IMR-90 (cell line): ENCODE results near the gene C2orf80. TPM values are rescaled to one million over a fixed set of nuclear protein-coding genes. Genes with fewer than 3 reads are reported as not detected.
"Not testable (repeated sequence)": the region's sequence is repeated elsewhere in the genome, so short reads cannot be mapped to it uniquely, and the experiment has no call there.

ENCODE experiments used
- ATAC-seq: fragments of 200-7000 bp; cut with Tn5 transposase; 2 replicates; pipeline ENCODE4 v1.9.1; 2020; ENCODE audit warnings: low read depth, mild to moderate bottlenecking, moderate library complexity
- BruUV-seq: library from RNA; stranded (reverse); fragments of 400-500 nt; replicated peaks from 2 replicates; lab custom pipeline; 2021; lab: Mats Ljungman, UMichigan
- CTCF ChIA-PET: fragments of 300-600 bp; formaldehyde crosslinking; extraction: SDS; loops from one replicate; lab custom pipeline; 2021; ENCODE audit warnings: antibody characterized with exemption; lab: Yijun Ruan, JAX
- POLR2A ChIA-PET: fragments of 300-600 bp; sonication (Branson Sonifier 250); formaldehyde crosslinking; loops from one replicate; lab custom pipeline; 2022; ENCODE audit warnings: antibody characterized with exemption; ENCODE audit not compliant: unreplicated experiment; lab: Charles Lee
- DNase-seq: peaks from one replicate; pipeline ENCODE4 v3.0.0; 2013
- H2AFZ ChIP-seq: replicated peaks from 2 replicates; pipeline ENCODE3; 2013; ENCODE audit warnings: low read length, mild to moderate bottlenecking; ENCODE audit not compliant: poor library complexity
- H2AK5ac ChIP-seq: 2 replicates; pipeline ENCODE4 v1.6.1; 2013; ENCODE audit warnings: low read depth, low read length, inconsistent platforms
- H2AK9ac ChIP-seq: replicated peaks from 2 replicates; pipeline ENCODE3; 2013; ENCODE audit warnings: mild to moderate bottlenecking, low read depth, low read length, moderate library complexity; ENCODE audit not compliant: poor library complexity
- H2BK120ac ChIP-seq: 2 replicates; pipeline ENCODE4 v1.6.1; 2013; ENCODE audit warnings: low read depth, low read length, inconsistent platforms
- H2BK15ac ChIP-seq: 3 replicates; pipeline ENCODE4 v1.6.1; 2013; ENCODE audit warnings: low read depth, low read length, inconsistent platforms
- H2BK20ac ChIP-seq: 2 replicates; pipeline ENCODE4 v1.6.1; 2013; ENCODE audit warnings: low read depth, mild to moderate bottlenecking, inconsistent platforms, low read length, moderate library complexity
- H2BK5ac ChIP-seq: 2 replicates; pipeline ENCODE4 v1.6.1; 2013; ENCODE audit warnings: mild to moderate bottlenecking, low read depth, low read length, inconsistent platforms; ENCODE audit not compliant: poor library complexity, severe bottlenecking
- H3K14ac ChIP-seq: replicated peaks from 2 replicates; pipeline ENCODE4 v1.6.1; 2013; ENCODE audit warnings: low read depth, low read length, inconsistent platforms
- H3K18ac ChIP-seq: 2 replicates; pipeline ENCODE4 v1.6.1; 2013; ENCODE audit warnings: low read depth, low read length, control low read depth
- H3K23ac ChIP-seq: 2 replicates; pipeline ENCODE4 v1.6.1; 2013; ENCODE audit warnings: low read depth, low read length, inconsistent platforms
- H3K27ac ChIP-seq: 2 replicates; pipeline ENCODE4 v1.5.1; 2013; ENCODE audit warnings: mild to moderate bottlenecking, control low read depth, low read length; ENCODE audit not compliant: insufficient read depth
- H3K27me3 ChIP-seq: 2 replicates; pipeline ENCODE4 v1.6.1; 2013; ENCODE audit warnings: low read length; ENCODE audit not compliant: control insufficient read depth, insufficient read depth
- H3K36me3 ChIP-seq: 2 replicates; pipeline ENCODE4 v1.6.1; 2013; ENCODE audit warnings: low read length, mixed read lengths; ENCODE audit not compliant: control insufficient read depth, insufficient read depth
- H3K4ac ChIP-seq: 2 replicates; pipeline ENCODE4 v1.6.1; 2013; ENCODE audit warnings: low read depth, low read length, inconsistent platforms
- H3K4me1 ChIP-seq: 2 replicates; pipeline ENCODE4 v1.6.1; 2013; ENCODE audit warnings: low read length, mixed read lengths; ENCODE audit not compliant: control insufficient read depth, insufficient read depth
- H3K4me2 ChIP-seq: 2 replicates; pipeline ENCODE4 v1.6.1; 2013; ENCODE audit warnings: low read depth, mild to moderate bottlenecking, control low read depth, low read length, moderate library complexity
- H3K4me3 ChIP-seq: 2 replicates; pipeline ENCODE4 v1.5.1; 2013; ENCODE audit warnings: low read depth, mild to moderate bottlenecking, control low read depth, low read length, moderate library complexity; ENCODE audit not compliant: insufficient read depth
- H3K56ac ChIP-seq: 2 replicates; pipeline ENCODE4 v1.6.1; 2013; ENCODE audit warnings: low read length, inconsistent platforms; ENCODE audit not compliant: insufficient read depth; ENCODE audit errors: extremely low read depth
- H3K79me1 ChIP-seq, 2 experiments: 2 replicates each; pipeline ENCODE4 v1.6.1; 2013; ENCODE audit warnings: low read length in 2 of 2, inconsistent platforms in 1 of 2, low read depth in 1 of 2
- H3K9ac ChIP-seq: 2 replicates; pipeline ENCODE4 v1.6.1; 2013; ENCODE audit warnings: low read depth, low read length, control low read depth
- H3K9me1 ChIP-seq: 2 replicates; pipeline ENCODE4 v1.6.1; 2013; ENCODE audit warnings: low read length, inconsistent platforms; ENCODE audit not compliant: insufficient read depth
- H3K9me3 ChIP-seq: 2 replicates; pipeline ENCODE4 v1.6.1; 2013; ENCODE audit warnings: low read length; ENCODE audit not compliant: control insufficient read depth, insufficient read depth
- H4K20me1 ChIP-seq: 2 replicates; pipeline ENCODE4 v1.6.1; 2013; ENCODE audit warnings: low read length, inconsistent platforms; ENCODE audit not compliant: insufficient read depth
- H4K5ac ChIP-seq: 2 replicates; pipeline ENCODE4 v1.6.1; 2013; ENCODE audit warnings: mild to moderate bottlenecking, low read depth, low read length, control low read depth
- H4K8ac ChIP-seq, 2 experiments: 2 replicates each; pipeline ENCODE4 v1.6.1; 2013; ENCODE audit warnings: low read depth in 2 of 2, low read length in 2 of 2, control low read depth in 1 of 2, inconsistent platforms in 1 of 2
- H4K91ac ChIP-seq: 2 replicates; pipeline ENCODE4 v1.6.1; 2013; ENCODE audit warnings: low read depth, low read length, inconsistent platforms; ENCODE audit not compliant: insufficient read depth
- CEBPB ChIP-seq: IDR thresholded peaks from 2 replicates; pipeline ENCODE4 v1.6.1; 2012; ENCODE audit warnings: low read depth, low read length, improper control_type of control experiment
- CHD1 ChIP-seq: IDR thresholded peaks from 2 replicates; pipeline ENCODE4 v1.6.1; 2012; ENCODE audit warnings: low read depth, low read length, improper control_type of control experiment
- MXI1 ChIP-seq: IDR thresholded peaks from 2 replicates; pipeline ENCODE4 v1.6.1; 2012; ENCODE audit warnings: low read depth, mild to moderate bottlenecking, low read length, moderate library complexity, borderline replicate concordance
- POLR2A ChIP-seq: IDR thresholded peaks from 2 replicates; pipeline ENCODE4 v1.6.1; 2012; ENCODE audit warnings: mild to moderate bottlenecking, low read depth, low read length
- RAD21 ChIP-seq: IDR thresholded peaks from 2 replicates; pipeline ENCODE4 v1.6.1; 2012; ENCODE audit warnings: low read length, improper control_type of control experiment
- RFX5 ChIP-seq: IDR thresholded peaks from 2 replicates; pipeline ENCODE4 v1.8.0; 2012; ENCODE audit warnings: low read depth, mild to moderate bottlenecking, low read length, moderate library complexity
- USF2 ChIP-seq: fragments of 150-350 bp; IDR thresholded peaks from 2 replicates; pipeline ENCODE4 v1.6.1; 2017; ENCODE audit warnings: mild to moderate bottlenecking, antibody characterized with exemption, low read length, low read depth
- WGBS, 2 experiments: methylation state at CpG; one replicate each; pipeline versions ENCODE4 v1.1.5 to v1.1.7; 2013; ENCODE audit warnings: missing lambda C conversion rate in 2 of 2; ENCODE audit not compliant: insufficient read length in 1 of 2; ENCODE audit errors: extremely low coverage in 2 of 2; 5-methylcytosine and 5-hydroxymethylcytosine counted together
- dilution Hi-C: fragments of 300-500 bp; cut with HindIII; formaldehyde crosslinking; loops from one replicate; pipeline ENCODE4 v1.14.3; 2018; ENCODE audit warnings: low sequenced_read_pairs; ENCODE audit not compliant: unreplicated experiment
- in situ Hi-C: fragments of 300-500 bp; cut with MboI; formaldehyde crosslinking; loops from 3 replicates; pipeline ENCODE4 v1.14.3; 2019; ENCODE audit warnings: low sequenced_read_pairs, inconsistent platforms, mixed read lengths
- intact Hi-C: fragments of 100-400 bp; cut with micrococcal nuclease; formaldehyde crosslinking; loops from 2 replicates; pipeline ENCODE4 v1.10.0; 2022
- polyA plus RNA-seq, 3 experiments: library from polyadenylated mRNA; depleted of rRNA; stranded (reverse); fragments of >200 nt; gene quantifications; 2 replicates each; pipeline ENCODE4 v1.2.3, GENCODE V29; 2012; ENCODE audit warnings: low replicate concordance in 1 of 3
- total RNA-seq: library from RNA; depleted of rRNA; stranded (reverse); fragments of >200 nt; gene quantifications from 2 replicates; pipeline ENCODE4 v1.2.3, GENCODE V29; 2012

C2orf80 gene
- total and polyA plus RNA-seq, 2 of the 4 experiments (the other 2 are of a cell fraction): not detected

DNA sequence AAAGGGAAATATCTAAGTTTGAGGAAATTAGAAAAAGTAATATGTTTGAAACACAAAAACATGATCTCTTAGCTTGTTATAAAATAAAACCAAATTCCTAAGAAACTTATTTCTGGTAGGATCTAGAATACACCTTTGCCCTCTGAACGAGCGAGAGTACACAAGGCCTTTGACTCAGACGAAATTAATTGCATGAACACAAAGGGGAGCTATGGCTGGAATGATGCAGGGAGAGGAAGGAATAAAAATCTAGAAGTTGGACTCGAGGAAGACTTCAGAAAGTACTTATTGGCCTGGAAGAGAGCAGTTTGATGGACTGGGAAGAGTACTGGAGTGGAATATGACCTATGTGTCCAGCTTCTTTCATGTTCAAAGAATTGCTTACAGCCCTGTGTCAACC is 64.6 kb downstream of the C2orf80 start:
- Histone ChIP-seq H4K20me1 (no peaks in the 10 kb centered on the region), H2AK5ac (no peak overlapping the region), H3K56ac (no peak overlapping the region), H4K91ac (no peak overlapping the region), H3K36me3 (no peaks in the 10 kb centered on the region), H3K27me3 (peaks cover 16% of the 10 kb centered on the region), H3K4me2 (no peak overlapping the region), H3K14ac (no peak overlapping the region), H3K18ac (no peak overlapping the region), H3K9me3 (no peaks in the 10 kb centered on the region), H2AFZ (no peak overlapping the region), H2BK5ac (no peak overlapping the region), H3K4ac (no peak overlapping the region), H4K5ac (no peak overlapping the region), H3K4me1 (no peaks in the 10 kb centered on the region), H3K23ac (no peak overlapping the region), H2BK15ac (no peak overlapping the region), H4K8ac (no peak overlapping the region), H2BK120ac (no peak overlapping the region), H3K79me1 (no peaks in the 10 kb centered on the region), H2AK9ac (no peak overlapping the region), H3K9me1 (no peaks in the 10 kb centered on the region), H3K9ac (no peak overlapping the region), H3K4me3 (no peak overlapping the region), H2BK20ac (no peak overlapping the region), H3K27ac (no peak overlapping the region)
- ChIA-PET POLR2A (interaction anchor here (0.7 kb wide), 1 partner anchor 56 kb away, joined by 4 read pairs; no protein-coding TSS in a partner anchor), CTCF (interaction anchor here (1.0 kb wide), 1 partner anchor 85 kb away, joined by 5 read pairs; no protein-coding TSS in a partner anchor)
- in situ Hi-C loops: no loop called here
- TF ChIP-seq CEBPB (no peak), POLR2A (no peak), MXI1 (no peak), RAD21 (no peak), USF2 (no peak), CHD1 (no peak), RFX5 (no peak)
- intact Hi-C loops: no loop called here
- 58% methylated on average over 4 of the region's 4 CpGs; no CpG with 5 or more reads in 1 of the 2 experiments for WGBS, 2 experiments
- no TSS peak for BruUV-seq
- ATAC-seq (no peak), DNase-seq (no peak)
- dilution Hi-C loops: no loop called here

DNA sequence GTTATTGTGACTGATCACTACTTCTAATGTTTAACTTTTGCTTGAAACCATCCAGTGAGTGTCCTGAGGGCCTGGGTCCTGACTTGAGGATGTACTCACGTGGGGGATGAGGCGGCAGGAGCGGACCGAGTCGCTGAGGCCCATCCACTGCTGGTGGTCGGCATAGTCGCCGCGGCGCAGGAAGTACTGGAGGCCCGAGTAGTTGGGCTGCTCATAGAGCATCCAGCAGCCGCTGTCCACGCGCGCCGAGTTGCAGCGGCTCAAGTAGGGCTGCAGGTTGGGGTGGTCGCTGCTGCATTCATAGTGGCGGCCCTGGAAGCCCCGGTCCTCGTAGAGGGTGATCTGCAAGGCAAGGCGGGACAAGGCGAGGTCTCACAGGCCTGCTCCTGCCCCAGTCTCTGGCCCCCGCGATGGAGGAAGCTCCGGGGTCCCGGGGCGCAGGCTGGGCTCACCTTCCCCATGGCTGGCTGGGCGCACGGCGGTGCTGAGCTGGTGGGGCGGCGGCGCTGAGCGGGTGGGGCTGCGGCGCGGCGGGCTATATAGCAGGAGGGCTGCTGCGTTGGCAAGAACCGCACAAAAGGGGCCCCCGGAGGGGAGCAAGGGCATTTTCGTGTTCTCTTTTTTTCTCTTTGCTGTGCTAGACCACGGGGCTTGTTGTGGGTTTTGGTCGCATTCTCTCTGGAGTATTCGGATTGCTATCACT is 65.7 kb downstream of the C2orf80 start, which contains the start of gene CRYGD:
CRYGD (minus strand) TSS at position 512 of the 703 bp plus-strand sequence; CDS start at position 461, 51 bp downstream.
- H3K9me1 ChIP-seq, H2BK5ac ChIP-seq, H3K4me2 ChIP-seq, H2AK5ac ChIP-seq, H3K4me1 ChIP-seq, intact Hi-C loops, H2BK120ac ChIP-seq, DNase-seq, H3K18ac ChIP-seq, in situ Hi-C loops, H4K8ac ChIP-seq, H3K4me3 ChIP-seq, H2AFZ ChIP-seq, H3K9me3 ChIP-seq, H4K5ac ChIP-seq, H2AK9ac ChIP-seq, H2BK20ac ChIP-seq, H4K91ac ChIP-seq, POLR2A ChIA-PET, H3K23ac ChIP-seq, H4K20me1 ChIP-seq, H3K4ac ChIP-seq, H3K27ac ChIP-seq, H3K56ac ChIP-seq, H3K9ac ChIP-seq, H3K36me3 ChIP-seq, H3K79me1 ChIP-seq, H3K14ac ChIP-seq, H2BK15ac ChIP-seq, dilution Hi-C loops, BruUV-seq, CTCF ChIA-PET: not testable (repeated sequence)
- WGBS, 2 experiments: 8% methylated on average over 13 of the region's 46 CpGs; no CpG with 5 or more reads in 1 of the 2 experiments
- peaks cover 16% of the 10 kb centered on the region for H3K27me3 ChIP-seq
- ATAC-seq: peak; percentile 46; the same call in 1 of the 2 replicates
